Naive thymus-derived CD4-positive, alpha-beta T cell (primary cell): ENCODE results near the gene EEF1AKMT1. TPM values are rescaled to one million over a fixed set of nuclear protein-coding genes. Genes with fewer than 3 reads are reported as not detected.
"Not testable (repeated sequence)": the region's sequence is repeated elsewhere in the genome, so short reads cannot be mapped to it uniquely, and the experiment has no call there.

ENCODE experiments used
- ATAC-seq: fragments of 150-1000 bp; cut with Tn5 transposase; 2 replicates; pipeline ENCODE4 v1.10.0; 2021; ENCODE audit warnings: mild to moderate bottlenecking, moderate library complexity
- CTCF ChIA-PET: fragments of 350-600 bp; sonication (Branson Sonifier 250); formaldehyde crosslinking; loops from one replicate; lab custom pipeline; 2021; ENCODE audit warnings: antibody characterized with exemption; lab: Charles Lee
- POLR2A ChIA-PET: fragments of 350-600 bp; sonication (Branson Sonifier 250); formaldehyde crosslinking; loops from one replicate; lab custom pipeline; 2021; ENCODE audit warnings: antibody characterized with exemption, inconsistent platforms; lab: Charles Lee
- DNase-seq, 9 donors: peaks; one replicate each; pipeline versions ENCODE4 v3.0.0 to v3.0.0-alpha.2; 2020 to 2022; ENCODE audit warnings: mixed read lengths in 1 of 9
- H3K27ac ChIP-seq: one replicate; pipeline ENCODE4 v1.7.0; 2013; ENCODE audit warnings: mild to moderate bottlenecking, low read depth, low read length, moderate library complexity
- H3K27me3 ChIP-seq, 2 donors: one replicate each; pipeline ENCODE4 v1.7.0; 2013; ENCODE audit warnings: low read length in 2 of 2, mild to moderate bottlenecking in 2 of 2, moderate library complexity in 2 of 2; ENCODE audit not compliant: control insufficient read depth in 2 of 2, insufficient read depth in 2 of 2
- H3K36me3 ChIP-seq, 3 experiments: 1 replicate in 2 of 3; 2 replicates in 1 of 3; pipeline ENCODE4 v1.7.0; 2013; ENCODE audit warnings: low read length in 3 of 3, mild to moderate bottlenecking in 3 of 3, moderate library complexity in 1 of 3; ENCODE audit not compliant: insufficient read depth in 3 of 3, control insufficient read depth in 2 of 3
- H3K4me1 ChIP-seq, 2 donors: one replicate each; pipeline ENCODE4 v1.7.0; 2013; ENCODE audit warnings: low read length in 2 of 2, mild to moderate bottlenecking in 2 of 2, moderate library complexity in 1 of 2; ENCODE audit not compliant: control insufficient read depth in 2 of 2, insufficient read depth in 2 of 2
- H3K4me3 ChIP-seq: 2 replicates; pipeline ENCODE4 v1.7.0; 2013; ENCODE audit warnings: mild to moderate bottlenecking, low read length
- H3K9me3 ChIP-seq, 3 experiments: 1 replicate in 2 of 3; 2 replicates in 1 of 3; pipeline ENCODE4 v1.7.0; 2013; ENCODE audit warnings: low read length in 3 of 3; ENCODE audit not compliant: control insufficient read depth in 2 of 3
- H3K27ac Mint-ChIP-seq, 9 donors: one replicate each; pipeline ENCODE4 v1.8.0; 2020 to 2022; ENCODE audit warnings: mixed read lengths in 9 of 9, mild to moderate bottlenecking in 8 of 9, moderate library complexity in 5 of 9, inconsistent platforms in 2 of 9
- H3K27me3 Mint-ChIP-seq, 5 donors: one replicate each; pipeline ENCODE4 v1.8.0; 2021 to 2022; ENCODE audit warnings: mixed read lengths in 5 of 5, mild to moderate bottlenecking in 1 of 5
- H3K36me3 Mint-ChIP-seq, 5 donors: one replicate each; pipeline ENCODE4 v1.8.0; 2020 to 2022; ENCODE audit warnings: mixed read lengths in 5 of 5, mild to moderate bottlenecking in 3 of 5, inconsistent platforms in 1 of 5
- H3K4me1 Mint-ChIP-seq, 7 donors: one replicate each; pipeline ENCODE4 v1.8.0; 2020 to 2022; ENCODE audit warnings: mixed read lengths in 7 of 7, mild to moderate bottlenecking in 3 of 7, inconsistent platforms in 1 of 7
- H3K4me3 Mint-ChIP-seq, 10 donors: one replicate each; pipeline ENCODE4 v1.8.0; 2020 to 2022; ENCODE audit warnings: mild to moderate bottlenecking in 10 of 10, mixed read lengths in 10 of 10, moderate library complexity in 6 of 10, inconsistent platforms in 2 of 10
- H3K9me3 Mint-ChIP-seq, 11 donors: one replicate each; pipeline ENCODE4 v1.8.0; 2020 to 2022; ENCODE audit warnings: mixed read lengths in 11 of 11, mild to moderate bottlenecking in 4 of 11, inconsistent platforms in 1 of 11, moderate library complexity in 1 of 11
- intact Hi-C, 2 donors: fragments of 100-400 bp; cut with micrococcal nuclease; formaldehyde crosslinking; loops; one replicate each; pipeline ENCODE4 v1.15.1; 2023
- polyA plus RNA-seq, 2 donors: library from polyadenylated mRNA; unstranded; fragments of 300-500 nt; fragmentation: Illumina TruSeq; gene quantifications; one replicate each; pipeline ENCODE4 v1.2.3, GENCODE V29; 2021
- total RNA-seq, 6 experiments: library from RNA in 5 of 6; stranded (reverse) in 5 of 6; gene quantifications; 1 replicate in 5 of 6; 2 replicates in 1 of 6; pipeline ENCODE4 v1.2.3 and lab custom pipeline; 2021 to 2026

Gene EEF1AKMT1
- total and polyA plus RNA-seq, 7 experiments from 2014 or later, result 4.2 to 14.1 (median 9.8) TPM

GRCh38 chr13:20754009-20754408 lies 19.8 kb downstream of the EEF1AKMT1 start:
- POLR2A ChIA-PET, result no interaction called here

GRCh38 chr13:20749377-20749776 lies 24.4 kb downstream of the EEF1AKMT1 start:
- no peak overlapping the region for H3K27ac Mint-ChIP-seq
- no peaks in the 10 kb centered on the region for H3K4me1 ChIP-seq
- H3K4me1 Mint-ChIP-seq, result no peaks in the 10 kb centered on the region
- peaks cover 13 to 93% (median 50%) of the 10 kb centered on the region in 11 donors for H3K9me3 Mint-ChIP-seq
- peaks cover 26 to 59% (median 51%) of the 10 kb centered on the region in 5 donors for H3K36me3 Mint-ChIP-seq
- no peaks in the 10 kb centered on the region for H3K36me3 ChIP-seq
- ChIA-PET POLR2A (no interaction called here), CTCF (no interaction called here)
- no peak for DNase-seq
- H3K4me3 ChIP-seq, result no peak overlapping the region
- peaks cover 0 to 33% (median 3%) of the 10 kb centered on the region in 3 experiments for H3K9me3 ChIP-seq
- intact Hi-C loops, result no loop called here
- no peak overlapping the region for H3K27ac ChIP-seq
- H3K4me3 Mint-ChIP-seq, result no peak overlapping the region
- H3K27me3 ChIP-seq, result no peaks in the 10 kb centered on the region
- ATAC-seq, result no peak
- H3K27me3 Mint-ChIP-seq, result no peaks in the 10 kb centered on the region

More at GRCh38 chr13:20754009-20754408, 19.8 kb downstream of the EEF1AKMT1 start:
- H3K4me3 Mint-ChIP-seq, result no peak overlapping the region
- Histone ChIP-seq H3K27ac (no peak overlapping the region), H3K4me1 (no peaks in the 10 kb centered on the region), H3K36me3 (peaks cover 0 to 8% (median 0%) of the 10 kb centered on the region in 3 experiments), H3K4me3 (no peak overlapping the region), H3K27me3 (no peaks in the 10 kb centered on the region), H3K9me3 (peaks cover 0 to 32% (median 3%) of the 10 kb centered on the region in 3 experiments)
- H3K36me3 Mint-ChIP-seq, result peaks cover 24 to 66% (median 56%) of the 10 kb centered on the region in 5 donors
- H3K9me3 Mint-ChIP-seq, result peaks cover 14 to 77% (median 37%) of the 10 kb centered on the region in 11 donors
- peaks cover 0 to 5% (median 0%) of the 10 kb centered on the region in 7 donors for H3K4me1 Mint-ChIP-seq
- DNase-seq, result no peak
- no peak overlapping the region for H3K27ac Mint-ChIP-seq
- CTCF ChIA-PET, result interaction anchor here (0.5 kb wide), 1 partner anchor 173 kb away, joined by 3 read pairs; no protein-coding TSS in a partner anchor
- H3K27me3 Mint-ChIP-seq, result no peaks in the 10 kb centered on the region
- no peak for ATAC-seq
- intact Hi-C loops, result no loop called here

- intact Hi-C loops, ATAC-seq, H3K4me3 Mint-ChIP-seq, H3K9me3 ChIP-seq, H3K36me3 ChIP-seq, H3K27ac Mint-ChIP-seq, H3K4me3 ChIP-seq, H3K27ac ChIP-seq, H3K27me3 Mint-ChIP-seq, DNase-seq, H3K4me1 Mint-ChIP-seq, H3K27me3 ChIP-seq, CTCF ChIA-PET, H3K4me1 ChIP-seq, POLR2A ChIA-PET: not testable (repeated sequence)
- Mint-ChIP-seq H3K36me3 (peaks cover 12 to 44% (median 41%) of the 10 kb centered on the region in 5 donors), H3K9me3 (peaks cover 7 to 68% (median 21%) of the 10 kb centered on the region in 11 donors)
Observed at GRCh38 chr13:20743830-20744404, 29.8 kb downstream of the EEF1AKMT1 start.

- no peak for DNase-seq
- Mint-ChIP-seq H3K27ac (no peak overlapping the region), H3K4me3 (no peak overlapping the region), H3K9me3 (peaks cover 0 to 42% (median 8%) of the 10 kb centered on the region in 11 donors), H3K36me3 (peaks cover 4 to 37% (median 27%) of the 10 kb centered on the region in 5 donors), H3K4me1 (peaks cover 0 to 5% (median 0%) of the 10 kb centered on the region in 7 donors), H3K27me3 (no peaks in the 10 kb centered on the region)
- ATAC-seq, result no peak
- POLR2A ChIA-PET, result no interaction called here
- no peaks in the 10 kb centered on the region for H3K36me3 ChIP-seq
- no peak overlapping the region for H3K4me3 ChIP-seq
- no peaks in the 10 kb centered on the region for H3K27me3 ChIP-seq
- CTCF ChIA-PET, result interaction anchor here (0.6 kb wide), 1 partner anchor 813 kb away, joined by 3 read pairs; no protein-coding TSS in a partner anchor
- no peaks in the 10 kb centered on the region for H3K4me1 ChIP-seq
- H3K27ac ChIP-seq, result no peak overlapping the region
- H3K9me3 ChIP-seq, result peaks cover 0 to 7% (median 0%) of the 10 kb centered on the region in 3 experiments
- intact Hi-C loops, result no loop called here
Observed at GRCh38 chr13:20740021-20740420, 33.7 kb downstream of the EEF1AKMT1 start.

- Mint-ChIP-seq H3K27me3 (no peaks in the 10 kb centered on the region), H3K4me3 (no peak overlapping the region), H3K4me1 (peaks cover 0 to 5% (median 0%) of the 10 kb centered on the region in 7 donors), H3K9me3 (peaks cover 0 to 28% (median 6%) of the 10 kb centered on the region in 11 donors), H3K36me3 (peaks cover 4 to 43% (median 28%) of the 10 kb centered on the region in 5 donors), H3K27ac (no peak overlapping the region)
- Histone ChIP-seq H3K27ac (no peak overlapping the region), H3K36me3 (no peaks in the 10 kb centered on the region), H3K27me3 (no peaks in the 10 kb centered on the region), H3K4me3 (no peak overlapping the region), H3K4me1 (no peaks in the 10 kb centered on the region), H3K9me3 (peaks cover 0 to 7% (median 0%) of the 10 kb centered on the region in 3 experiments)
- no peak for DNase-seq
- ATAC-seq, result no peak
- ChIA-PET POLR2A (no interaction called here), CTCF (no interaction called here)
- intact Hi-C loops, result no loop called here
Observed at GRCh38 chr13:20738616-20739015, 35.1 kb downstream of the EEF1AKMT1 start.

- Histone ChIP-seq H3K4me3 (no peak overlapping the region), H3K9me3 (no peaks in the 10 kb centered on the region), H3K4me1 (no peaks in the 10 kb centered on the region), H3K36me3 (peaks cover 0 to 6% (median 0%) of the 10 kb centered on the region in 3 experiments), H3K27ac (no peak overlapping the region), H3K27me3 (no peaks in the 10 kb centered on the region)
- peaks cover 0 to 2% (median 0%) of the 10 kb centered on the region in 7 donors for H3K4me1 Mint-ChIP-seq
- no peak overlapping the region for H3K4me3 Mint-ChIP-seq
- H3K27me3 Mint-ChIP-seq, result no peaks in the 10 kb centered on the region
- peaks cover 0 to 2% (median 0%) of the 10 kb centered on the region in 11 donors for H3K9me3 Mint-ChIP-seq
- H3K36me3 Mint-ChIP-seq, result peaks cover 0 to 38% (median 32%) of the 10 kb centered on the region in 5 donors
- ChIA-PET CTCF (no interaction called here), POLR2A (no interaction called here)
- intact Hi-C loops, result no loop called here
- DNase-seq, result no peak
- ATAC-seq, result no peak
- H3K27ac Mint-ChIP-seq, result peak overlapping the region in 1 of 9 donors; percentile 9
Observed at GRCh38 chr13:20729633-20730585, 43.9 kb downstream of the EEF1AKMT1 start.
